ENCODE data around the gene BRINP2.

Gene BRINP2

DNA sequence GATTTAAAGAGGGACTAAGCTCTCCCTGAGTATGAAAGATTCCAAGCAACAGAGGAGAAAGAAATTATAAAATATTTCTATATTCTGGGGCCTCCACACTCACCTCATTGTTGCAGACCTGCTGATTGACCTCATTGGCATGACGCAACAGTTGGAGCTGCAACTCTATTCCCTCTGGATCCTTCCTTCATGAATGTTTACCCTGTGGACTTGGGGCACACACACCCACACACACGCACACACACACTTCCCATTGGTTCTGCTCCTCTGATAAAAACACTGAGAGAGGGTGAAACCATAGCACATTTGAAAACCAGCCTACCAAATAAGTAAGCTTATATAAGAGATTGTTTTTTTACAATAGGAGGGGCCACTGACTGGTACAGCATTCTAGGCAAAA, 159.1 kb downstream of the BRINP2 start:
- no peak for DNase-seq
